Activated naive CD4-positive, alpha-beta T cell treated with anti-CD3 and anti-CD28 coated beads, Interleukin-2, amount 10 ng/mL, durations not matched to agents 7 days and 5 days (primary cell): ENCODE measurements around the gene SOBP.

Source experiments
- CTCF ChIA-PET: fragments of 350-600 bp; sonication (Branson Sonifier 250); formaldehyde crosslinking; loops from one replicate; lab custom pipeline; 2021; ENCODE audit warnings: antibody characterized with exemption; lab: Charles Lee
- DNase-seq: peaks from one replicate; pipeline ENCODE4 v3.0.0-alpha.2; 2020
- H3K27ac Mint-ChIP-seq: one replicate; pipeline ENCODE4 v1.8.0; 2021; ENCODE audit warnings: mild to moderate bottlenecking, moderate library complexity, mixed read lengths
- H3K27me3 Mint-ChIP-seq: one replicate; pipeline ENCODE4 v1.8.0; 2021; ENCODE audit warnings: mild to moderate bottlenecking, mixed read lengths
- H3K36me3 Mint-ChIP-seq: one replicate; pipeline ENCODE4 v1.8.0; 2021; ENCODE audit warnings: mixed read lengths
- H3K4me1 Mint-ChIP-seq: one replicate; pipeline ENCODE4 v1.8.0; 2021; ENCODE audit warnings: mixed read lengths
- H3K4me3 Mint-ChIP-seq: one replicate; pipeline ENCODE4 v1.8.0; 2021; ENCODE audit warnings: mild to moderate bottlenecking, moderate library complexity, mixed read lengths
- H3K9me3 Mint-ChIP-seq: one replicate; pipeline ENCODE4 v1.8.0; 2021; ENCODE audit warnings: mixed read lengths

SOBP gene

GRCh38 chr6:107584726-107585125, 94.8 kb downstream of the SOBP start:
- H3K27ac Mint-ChIP-seq = no peak overlapping the region
- no peak for DNase-seq
- no peaks in the 10 kb centered on the region for H3K4me1 Mint-ChIP-seq
- H3K27me3 Mint-ChIP-seq = peaks cover 31% of the 10 kb centered on the region
- H3K36me3 Mint-ChIP-seq = no peaks in the 10 kb centered on the region
- no peaks in the 10 kb centered on the region for H3K9me3 Mint-ChIP-seq
- CTCF ChIA-PET = no interaction called here
- H3K4me3 Mint-ChIP-seq = no peak overlapping the region

- peaks cover 34% of the 10 kb centered on the region for H3K27me3 Mint-ChIP-seq
- H3K4me3 Mint-ChIP-seq = no peak overlapping the region
- DNase-seq = no peak
- CTCF ChIA-PET = interaction anchor here (1.3 kb wide), 1 partner anchor 15 kb away, joined by 3 read pairs; no protein-coding TSS in a partner anchor
- H3K27ac Mint-ChIP-seq = no peak overlapping the region
- H3K36me3 Mint-ChIP-seq = no peaks in the 10 kb centered on the region
- H3K4me1 Mint-ChIP-seq = no peaks in the 10 kb centered on the region
- no peaks in the 10 kb centered on the region for H3K9me3 Mint-ChIP-seq
These were observed 96.0 kb downstream of the SOBP start for GRCh38 chr6:107585815-107586435.

GRCh38 chr6:107587451-107587850, 97.5 kb downstream of the SOBP start:
- Mint-ChIP-seq H3K27me3 (peaks cover 30% of the 10 kb centered on the region), H3K4me1 (no peaks in the 10 kb centered on the region), H3K36me3 (no peaks in the 10 kb centered on the region), H3K27ac (no peak overlapping the region), H3K9me3 (no peaks in the 10 kb centered on the region), H3K4me3 (no peak overlapping the region)
- no peak for DNase-seq
- CTCF ChIA-PET = interaction anchor here (1.3 kb wide), 1 partner anchor 13 kb away, joined by 3 read pairs; no protein-coding TSS in a partner anchor

- peaks cover 27% of the 10 kb centered on the region for H3K27me3 Mint-ChIP-seq
- no peak for DNase-seq
- H3K9me3 Mint-ChIP-seq = no peaks in the 10 kb centered on the region
- CTCF ChIA-PET = interaction anchor here (0.6 kb wide), 1 partner anchor 216 kb away, joined by 3 read pairs; no protein-coding TSS in a partner anchor
- H3K4me3 Mint-ChIP-seq = no peak overlapping the region
- no peaks in the 10 kb centered on the region for H3K36me3 Mint-ChIP-seq
- no peaks in the 10 kb centered on the region for H3K4me1 Mint-ChIP-seq
- H3K27ac Mint-ChIP-seq = no peak overlapping the region
These were observed 99.3 kb downstream of the SOBP start for GRCh38 chr6:107589199-107589598.

- no peak overlapping the region for H3K27ac Mint-ChIP-seq
- no peaks in the 10 kb centered on the region for H3K36me3 Mint-ChIP-seq
- H3K4me1 Mint-ChIP-seq = no peaks in the 10 kb centered on the region
- no peak for DNase-seq
- peaks cover 27% of the 10 kb centered on the region for H3K27me3 Mint-ChIP-seq
- H3K4me3 Mint-ChIP-seq = no peak overlapping the region
- CTCF ChIA-PET = no interaction called here
- no peaks in the 10 kb centered on the region for H3K9me3 Mint-ChIP-seq
These were observed 100.0 kb downstream of the SOBP start for GRCh38 chr6:107589934-107590333.

GRCh38 chr6:107590378-107590777, 100.5 kb downstream of the SOBP start:
- Mint-ChIP-seq H3K4me3 (no peak overlapping the region), H3K27me3 (peaks cover 27% of the 10 kb centered on the region), H3K27ac (no peak overlapping the region), H3K36me3 (no peaks in the 10 kb centered on the region), H3K9me3 (no peaks in the 10 kb centered on the region), H3K4me1 (no peaks in the 10 kb centered on the region)
- no peak for DNase-seq
- CTCF ChIA-PET = no interaction called here

GRCh38 chr6:107591346-107591745, 101.4 kb downstream of the SOBP start:
- H3K9me3 Mint-ChIP-seq = no peaks in the 10 kb centered on the region
- no peak overlapping the region for H3K27ac Mint-ChIP-seq
- CTCF ChIA-PET = no interaction called here
- H3K27me3 Mint-ChIP-seq = peaks cover 22% of the 10 kb centered on the region
- no peaks in the 10 kb centered on the region for H3K4me1 Mint-ChIP-seq
- DNase-seq = no peak
- no peaks in the 10 kb centered on the region for H3K36me3 Mint-ChIP-seq
- H3K4me3 Mint-ChIP-seq = no peak overlapping the region

- no peaks in the 10 kb centered on the region for H3K9me3 Mint-ChIP-seq
- CTCF ChIA-PET = no interaction called here
- peaks cover 22% of the 10 kb centered on the region for H3K27me3 Mint-ChIP-seq
- no peak overlapping the region for H3K27ac Mint-ChIP-seq
- H3K36me3 Mint-ChIP-seq = no peaks in the 10 kb centered on the region
- H3K4me1 Mint-ChIP-seq = no peaks in the 10 kb centered on the region
- H3K4me3 Mint-ChIP-seq = no peak overlapping the region
- DNase-seq = no peak
These were observed 102.9 kb downstream of the SOBP start for GRCh38 chr6:107592806-107593205.

GRCh38 chr6:107594736-107595135, 104.8 kb downstream of the SOBP start:
- no peak overlapping the region for H3K4me3 Mint-ChIP-seq
- H3K9me3 Mint-ChIP-seq = no peaks in the 10 kb centered on the region
- no peaks in the 10 kb centered on the region for H3K36me3 Mint-ChIP-seq
- no peak overlapping the region for H3K27ac Mint-ChIP-seq
- no peaks in the 10 kb centered on the region for H3K4me1 Mint-ChIP-seq
- H3K27me3 Mint-ChIP-seq = peaks cover 23% of the 10 kb centered on the region
- CTCF ChIA-PET = no interaction called here
- DNase-seq = no peak

- no peaks in the 10 kb centered on the region for H3K9me3 Mint-ChIP-seq
- H3K4me3 Mint-ChIP-seq = no peak overlapping the region
- peaks cover 14% of the 10 kb centered on the region for H3K27me3 Mint-ChIP-seq
- H3K27ac Mint-ChIP-seq = no peak overlapping the region
- no peaks in the 10 kb centered on the region for H3K36me3 Mint-ChIP-seq
- CTCF ChIA-PET = no interaction called here
- H3K4me1 Mint-ChIP-seq = no peaks in the 10 kb centered on the region
- no peak for DNase-seq
These were observed 108.2 kb downstream of the SOBP start for GRCh38 chr6:107598091-107598490.

GRCh38 chr6:107599043-107599442, 109.1 kb downstream of the SOBP start:
- no peaks in the 10 kb centered on the region for H3K36me3 Mint-ChIP-seq
- H3K4me1 Mint-ChIP-seq = no peaks in the 10 kb centered on the region
- no peaks in the 10 kb centered on the region for H3K9me3 Mint-ChIP-seq
- H3K27ac Mint-ChIP-seq = no peak overlapping the region
- H3K4me3 Mint-ChIP-seq = no peak overlapping the region
- CTCF ChIA-PET = no interaction called here
- no peak for DNase-seq
- peaks cover 12% of the 10 kb centered on the region for H3K27me3 Mint-ChIP-seq

GRCh38 chr6:107600121-107600520, 110.2 kb downstream of the SOBP start:
- Mint-ChIP-seq H3K4me3 (no peak overlapping the region), H3K36me3 (no peaks in the 10 kb centered on the region), H3K4me1 (no peaks in the 10 kb centered on the region), H3K27ac (no peak overlapping the region), H3K9me3 (no peaks in the 10 kb centered on the region), H3K27me3 (peaks cover 16% of the 10 kb centered on the region)
- CTCF ChIA-PET = no interaction called here
- DNase-seq = no peak

- H3K9me3 Mint-ChIP-seq = no peaks in the 10 kb centered on the region
- DNase-seq = no peak
- CTCF ChIA-PET = interaction anchor here (1.0 kb wide), 1 partner anchor 14 kb away, joined by 3 read pairs; no protein-coding TSS in a partner anchor
- H3K27me3 Mint-ChIP-seq = peaks cover 16% of the 10 kb centered on the region
- H3K27ac Mint-ChIP-seq = no peak overlapping the region
- no peaks in the 10 kb centered on the region for H3K4me1 Mint-ChIP-seq
- no peaks in the 10 kb centered on the region for H3K36me3 Mint-ChIP-seq
- no peak overlapping the region for H3K4me3 Mint-ChIP-seq
These were observed 111.0 kb downstream of the SOBP start for GRCh38 chr6:107600936-107601335.

- H3K4me3 Mint-ChIP-seq = no peak overlapping the region
- no peaks in the 10 kb centered on the region for H3K36me3 Mint-ChIP-seq
- H3K9me3 Mint-ChIP-seq = no peaks in the 10 kb centered on the region
- peaks cover 21% of the 10 kb centered on the region for H3K27me3 Mint-ChIP-seq
- CTCF ChIA-PET = interaction anchor here (1.0 kb wide), 1 partner anchor 15 kb away, joined by 3 read pairs; no protein-coding TSS in a partner anchor
- no peak for DNase-seq
- no peaks in the 10 kb centered on the region for H3K4me1 Mint-ChIP-seq
- no peak overlapping the region for H3K27ac Mint-ChIP-seq
These were observed 111.5 kb downstream of the SOBP start for GRCh38 chr6:107601406-107601805.

GRCh38 chr6:107602321-107603005, 112.5 kb downstream of the SOBP start:
- Mint-ChIP-seq H3K36me3 (no peaks in the 10 kb centered on the region), H3K9me3 (no peaks in the 10 kb centered on the region), H3K4me3 (no peak overlapping the region), H3K27ac (no peak overlapping the region), H3K27me3 (peaks cover 26% of the 10 kb centered on the region), H3K4me1 (no peaks in the 10 kb centered on the region)
- DNase-seq = no peak
- CTCF ChIA-PET = no interaction called here
